Naive thymus-derived CD4-positive, alpha-beta T cell (primary cell): Measurements from ENCODE around the gene FAF1. TPM values are rescaled to one million over a fixed set of nuclear protein-coding genes. Genes with fewer than 3 reads are reported as not detected.

Experiments used
- ATAC-seq: fragments of 150-1000 bp; cut with Tn5 transposase; 2 replicates; pipeline ENCODE4 v1.10.0; 2021; ENCODE audit warnings: mild to moderate bottlenecking, moderate library complexity
- CTCF ChIA-PET: fragments of 350-600 bp; sonication (Branson Sonifier 250); formaldehyde crosslinking; loops from one replicate; lab custom pipeline; 2021; ENCODE audit warnings: antibody characterized with exemption; lab: Charles Lee
- POLR2A ChIA-PET: fragments of 350-600 bp; sonication (Branson Sonifier 250); formaldehyde crosslinking; loops from one replicate; lab custom pipeline; 2021; ENCODE audit warnings: antibody characterized with exemption, inconsistent platforms; lab: Charles Lee
- DNase-seq, 9 donors: peaks; one replicate each; pipeline versions ENCODE4 v3.0.0 to v3.0.0-alpha.2; 2020 to 2022; ENCODE audit warnings: mixed read lengths in 1 of 9
- H3K27ac ChIP-seq: one replicate; pipeline ENCODE4 v1.7.0; 2013; ENCODE audit warnings: mild to moderate bottlenecking, low read depth, low read length, moderate library complexity
- H3K27me3 ChIP-seq, 2 donors: one replicate each; pipeline ENCODE4 v1.7.0; 2013; ENCODE audit warnings: low read length in 2 of 2, mild to moderate bottlenecking in 2 of 2, moderate library complexity in 2 of 2; ENCODE audit not compliant: control insufficient read depth in 2 of 2, insufficient read depth in 2 of 2
- H3K36me3 ChIP-seq, 3 experiments: 1 replicate in 2 of 3; 2 replicates in 1 of 3; pipeline ENCODE4 v1.7.0; 2013; ENCODE audit warnings: low read length in 3 of 3, mild to moderate bottlenecking in 3 of 3, moderate library complexity in 1 of 3; ENCODE audit not compliant: insufficient read depth in 3 of 3, control insufficient read depth in 2 of 3
- H3K4me1 ChIP-seq, 2 donors: one replicate each; pipeline ENCODE4 v1.7.0; 2013; ENCODE audit warnings: low read length in 2 of 2, mild to moderate bottlenecking in 2 of 2, moderate library complexity in 1 of 2; ENCODE audit not compliant: control insufficient read depth in 2 of 2, insufficient read depth in 2 of 2
- H3K4me3 ChIP-seq: 2 replicates; pipeline ENCODE4 v1.7.0; 2013; ENCODE audit warnings: mild to moderate bottlenecking, low read length
- H3K9me3 ChIP-seq, 3 experiments: 1 replicate in 2 of 3; 2 replicates in 1 of 3; pipeline ENCODE4 v1.7.0; 2013; ENCODE audit warnings: low read length in 3 of 3; ENCODE audit not compliant: control insufficient read depth in 2 of 3
- H3K27ac Mint-ChIP-seq, 9 donors: one replicate each; pipeline ENCODE4 v1.8.0; 2020 to 2022; ENCODE audit warnings: mixed read lengths in 9 of 9, mild to moderate bottlenecking in 8 of 9, moderate library complexity in 5 of 9, inconsistent platforms in 2 of 9
- H3K27me3 Mint-ChIP-seq, 5 donors: one replicate each; pipeline ENCODE4 v1.8.0; 2021 to 2022; ENCODE audit warnings: mixed read lengths in 5 of 5, mild to moderate bottlenecking in 1 of 5
- H3K36me3 Mint-ChIP-seq, 5 donors: one replicate each; pipeline ENCODE4 v1.8.0; 2020 to 2022; ENCODE audit warnings: mixed read lengths in 5 of 5, mild to moderate bottlenecking in 3 of 5, inconsistent platforms in 1 of 5
- H3K4me1 Mint-ChIP-seq, 7 donors: one replicate each; pipeline ENCODE4 v1.8.0; 2020 to 2022; ENCODE audit warnings: mixed read lengths in 7 of 7, mild to moderate bottlenecking in 3 of 7, inconsistent platforms in 1 of 7
- H3K4me3 Mint-ChIP-seq, 10 donors: one replicate each; pipeline ENCODE4 v1.8.0; 2020 to 2022; ENCODE audit warnings: mild to moderate bottlenecking in 10 of 10, mixed read lengths in 10 of 10, moderate library complexity in 6 of 10, inconsistent platforms in 2 of 10
- H3K9me3 Mint-ChIP-seq, 11 donors: one replicate each; pipeline ENCODE4 v1.8.0; 2020 to 2022; ENCODE audit warnings: mixed read lengths in 11 of 11, mild to moderate bottlenecking in 4 of 11, inconsistent platforms in 1 of 11, moderate library complexity in 1 of 11
- intact Hi-C, 2 donors: fragments of 100-400 bp; cut with micrococcal nuclease; formaldehyde crosslinking; loops; one replicate each; pipeline ENCODE4 v1.15.1; 2023
- polyA plus RNA-seq, 2 donors: library from polyadenylated mRNA; unstranded; fragments of 300-500 nt; fragmentation: Illumina TruSeq; gene quantifications; one replicate each; pipeline ENCODE4 v1.2.3, GENCODE V29; 2021
- total RNA-seq, 6 experiments: library from RNA in 5 of 6; stranded (reverse) in 5 of 6; gene quantifications; 1 replicate in 5 of 6; 2 replicates in 1 of 6; pipeline ENCODE4 v1.2.3 and lab custom pipeline; 2021 to 2026

The FAF1 gene
- total and polyA plus RNA-seq, 7 experiments from 2014 or later = 36.9 to 66.6 (median 48.5) TPM

DNA sequence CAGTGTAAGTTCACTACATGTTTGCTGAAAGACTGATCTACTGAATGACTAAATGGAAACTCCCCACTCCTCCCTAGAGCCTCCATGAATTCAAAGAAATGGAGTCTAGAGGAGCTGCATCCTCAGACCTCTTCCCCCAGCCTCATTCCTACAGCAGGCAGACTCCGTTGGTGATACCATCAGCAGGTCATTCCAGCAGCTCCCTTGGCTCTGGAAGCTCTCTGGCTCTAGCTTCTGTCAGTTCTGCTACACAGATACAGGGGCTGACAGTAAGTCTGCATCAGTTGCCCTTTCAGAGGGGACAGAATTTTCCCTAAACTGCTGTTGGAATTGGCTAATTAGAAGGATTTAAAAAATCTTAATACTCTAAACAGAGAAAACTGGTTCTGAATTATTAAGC lies 505.2 kb downstream of the FAF1 start:
- Mint-ChIP-seq H3K27me3 (no peaks in the 10 kb centered on the region), H3K4me1 (peaks cover 6 to 38% (median 33%) of the 10 kb centered on the region in 7 donors), H3K9me3 (no peaks in the 10 kb centered on the region), H3K4me3 (no peak overlapping the region), H3K36me3 (peaks cover 3 to 9% (median 6%) of the 10 kb centered on the region in 5 donors), H3K27ac (no peak overlapping the region)
- Histone ChIP-seq H3K9me3 (no peaks in the 10 kb centered on the region), H3K4me1 (peaks cover 0 to 7% of the 10 kb centered on the region in 2 donors), H3K4me3 (no peak overlapping the region), H3K27me3 (no peaks in the 10 kb centered on the region), H3K36me3 (peaks cover 0 to 5% (median 0%) of the 10 kb centered on the region in 3 experiments), H3K27ac (no peak overlapping the region)
- ChIA-PET POLR2A (no interaction called here), CTCF (no interaction called here)
- ATAC-seq = no peak
- intact Hi-C loops = no loop called here
- no peak for DNase-seq

DNA sequence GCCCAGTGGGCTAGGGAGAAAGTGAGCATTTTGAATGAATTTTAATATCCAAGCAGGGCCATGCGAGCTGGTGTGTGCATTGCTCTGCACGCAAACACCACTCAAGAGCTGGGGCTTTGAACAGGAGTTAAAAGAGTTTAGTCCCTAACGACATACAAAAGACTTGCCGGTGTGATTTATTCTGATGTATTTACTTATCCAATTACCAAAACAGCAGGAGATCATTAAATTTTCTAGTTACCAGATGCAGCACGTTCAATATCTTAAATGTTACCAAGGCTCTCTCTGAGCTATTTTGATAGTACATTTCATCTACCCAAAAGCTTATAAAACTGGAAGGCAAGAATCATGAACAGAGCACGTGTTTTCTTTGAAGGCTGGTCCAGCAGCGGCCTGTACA lies 506.8 kb downstream of the FAF1 start:
- Histone ChIP-seq H3K4me3 (no peak overlapping the region), H3K27ac (no peak overlapping the region), H3K36me3 (peaks cover 0 to 5% (median 0%) of the 10 kb centered on the region in 3 experiments), H3K4me1 (peaks cover 0 to 7% of the 10 kb centered on the region in 2 donors), H3K9me3 (no peaks in the 10 kb centered on the region), H3K27me3 (no peaks in the 10 kb centered on the region)
- DNase-seq = no peak
- ChIA-PET POLR2A (no interaction called here), CTCF (no interaction called here)
- Mint-ChIP-seq H3K4me1 (peaks cover 6 to 37% (median 29%) of the 10 kb centered on the region in 7 donors), H3K9me3 (no peaks in the 10 kb centered on the region), H3K27me3 (no peaks in the 10 kb centered on the region), H3K36me3 (peaks cover 0 to 7% (median 4%) of the 10 kb centered on the region in 5 donors), H3K27ac (no peak overlapping the region), H3K4me3 (no peak overlapping the region)
- intact Hi-C loops = no loop called here
- no peak for ATAC-seq

DNA sequence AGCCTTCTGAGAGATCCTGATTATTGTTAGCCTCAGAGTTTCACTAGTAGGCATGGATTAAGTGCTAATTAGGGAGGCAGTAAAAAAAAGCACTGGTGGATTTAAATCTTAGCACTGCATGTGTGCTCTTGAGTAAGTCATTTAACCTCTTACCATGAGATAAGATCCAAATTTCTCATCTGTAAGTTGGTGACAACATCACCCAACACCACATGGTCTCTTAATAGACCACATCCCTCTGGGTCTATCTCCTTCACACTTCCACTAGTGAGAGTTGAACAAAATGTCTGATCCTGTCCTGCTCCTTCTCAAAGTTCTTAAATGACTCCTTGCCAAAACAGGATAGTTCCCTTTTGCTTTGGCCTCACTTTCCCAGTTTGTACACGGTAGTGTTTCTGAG lies 507.4 kb downstream of the FAF1 start:
- H3K4me1 Mint-ChIP-seq = peaks cover 6 to 37% (median 29%) of the 10 kb centered on the region in 7 donors
- H3K9me3 Mint-ChIP-seq = no peaks in the 10 kb centered on the region
- ChIA-PET CTCF (no interaction called here), POLR2A (no interaction called here)
- H3K27ac Mint-ChIP-seq = no peak overlapping the region
- Histone ChIP-seq H3K27ac (no peak overlapping the region), H3K27me3 (no peaks in the 10 kb centered on the region), H3K4me1 (peaks cover 0 to 7% of the 10 kb centered on the region in 2 donors), H3K36me3 (peaks cover 0 to 5% (median 0%) of the 10 kb centered on the region in 3 experiments), H3K4me3 (no peak overlapping the region), H3K9me3 (no peaks in the 10 kb centered on the region)
- no peaks in the 10 kb centered on the region for H3K27me3 Mint-ChIP-seq
- DNase-seq = no peak
- H3K4me3 Mint-ChIP-seq = no peak overlapping the region
- intact Hi-C loops = no loop called here
- ATAC-seq = peak; percentile 44
- peaks cover 0 to 10% (median 4%) of the 10 kb centered on the region in 5 donors for H3K36me3 Mint-ChIP-seq

- Mint-ChIP-seq H3K27me3 (no peaks in the 10 kb centered on the region), H3K36me3 (peaks cover 0 to 14% (median 4%) of the 10 kb centered on the region in 5 donors), H3K9me3 (no peaks in the 10 kb centered on the region), H3K27ac (peak overlapping the region in 6 of 9 donors; percentile 6 to 84 (median 40)), H3K4me1 (peaks cover 6 to 37% (median 29%) of the 10 kb centered on the region in 7 donors), H3K4me3 (peak overlapping the region in 1 of 10 donors; percentile 11)
- intact Hi-C loops = no loop called here
- peak; percentile 32 for ATAC-seq
- Histone ChIP-seq H3K27me3 (no peaks in the 10 kb centered on the region), H3K27ac (no peak overlapping the region), H3K4me1 (peaks cover 0 to 7% of the 10 kb centered on the region in 2 donors), H3K36me3 (peaks cover 0 to 5% (median 0%) of the 10 kb centered on the region in 3 experiments), H3K9me3 (no peaks in the 10 kb centered on the region), H3K4me3 (no peak overlapping the region)
- ChIA-PET POLR2A (no interaction called here), CTCF (no interaction called here)
- DNase-seq = no peak
These were observed 509.0 kb downstream of the FAF1 start for GRCh38 chr1:50450861-50451653.

DNA sequence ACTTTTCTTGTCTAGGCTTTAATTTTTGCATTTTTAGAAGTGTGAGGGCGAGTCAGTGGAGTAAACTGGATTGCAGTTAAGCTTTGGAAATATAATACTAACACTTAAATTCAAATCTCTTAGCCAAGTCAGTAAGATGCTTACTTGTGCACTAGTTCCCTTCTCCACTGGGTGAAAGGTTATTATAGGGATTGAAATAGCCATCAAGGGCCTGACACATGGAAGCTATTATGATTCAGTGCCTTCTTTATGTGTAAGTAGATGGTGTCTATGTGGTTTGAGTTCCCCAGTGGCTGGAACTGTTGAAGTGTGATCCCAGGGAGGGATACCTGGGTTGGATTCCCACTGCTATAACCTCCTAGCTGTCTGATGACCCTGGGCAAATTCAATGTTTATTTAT lies 512.1 kb downstream of the FAF1 start:
- no peak overlapping the region for H3K4me3 Mint-ChIP-seq
- ChIA-PET CTCF (no interaction called here), POLR2A (no interaction called here)
- Histone ChIP-seq H3K36me3 (peaks cover 0 to 3% (median 0%) of the 10 kb centered on the region in 3 experiments), H3K9me3 (no peaks in the 10 kb centered on the region), H3K4me1 (peaks cover 0 to 7% of the 10 kb centered on the region in 2 donors), H3K27ac (no peak overlapping the region), H3K27me3 (no peaks in the 10 kb centered on the region), H3K4me3 (no peak overlapping the region)
- H3K36me3 Mint-ChIP-seq = peaks cover 0 to 31% (median 8%) of the 10 kb centered on the region in 5 donors
- ATAC-seq (no peak), DNase-seq (no peak)
- peaks cover 5 to 22% (median 15%) of the 10 kb centered on the region in 7 donors for H3K4me1 Mint-ChIP-seq
- H3K27me3 Mint-ChIP-seq = no peaks in the 10 kb centered on the region
- intact Hi-C loops = no loop called here
- no peak overlapping the region for H3K27ac Mint-ChIP-seq
- H3K9me3 Mint-ChIP-seq = no peaks in the 10 kb centered on the region

GRCh38 chr1:50441183-50441582 lies 518.9 kb downstream of the FAF1 start:
- ATAC-seq (no peak), DNase-seq (no peak)
- no peak overlapping the region for H3K4me3 ChIP-seq
- no peaks in the 10 kb centered on the region for H3K27me3 ChIP-seq
- ChIA-PET POLR2A (no interaction called here), CTCF (no interaction called here)
- Mint-ChIP-seq H3K36me3 (peaks cover 12 to 71% (median 32%) of the 10 kb centered on the region in 5 donors), H3K4me1 (no peaks in the 10 kb centered on the region), H3K27ac (no peak overlapping the region), H3K4me3 (no peak overlapping the region), H3K9me3 (no peaks in the 10 kb centered on the region), H3K27me3 (no peaks in the 10 kb centered on the region)
- H3K36me3 ChIP-seq = peaks cover 0 to 6% (median 0%) of the 10 kb centered on the region in 3 experiments
- no peak overlapping the region for H3K27ac ChIP-seq
- no peaks in the 10 kb centered on the region for H3K9me3 ChIP-seq
- H3K4me1 ChIP-seq = no peaks in the 10 kb centered on the region
- intact Hi-C loops = no loop called here
